ENCODE results near the gene ADRA2C.
"Not testable (repeated sequence)": the region's sequence is repeated elsewhere in the genome, so short reads cannot be mapped to it uniquely, and the experiment has no call there.

Gene ADRA2C

DNA sequence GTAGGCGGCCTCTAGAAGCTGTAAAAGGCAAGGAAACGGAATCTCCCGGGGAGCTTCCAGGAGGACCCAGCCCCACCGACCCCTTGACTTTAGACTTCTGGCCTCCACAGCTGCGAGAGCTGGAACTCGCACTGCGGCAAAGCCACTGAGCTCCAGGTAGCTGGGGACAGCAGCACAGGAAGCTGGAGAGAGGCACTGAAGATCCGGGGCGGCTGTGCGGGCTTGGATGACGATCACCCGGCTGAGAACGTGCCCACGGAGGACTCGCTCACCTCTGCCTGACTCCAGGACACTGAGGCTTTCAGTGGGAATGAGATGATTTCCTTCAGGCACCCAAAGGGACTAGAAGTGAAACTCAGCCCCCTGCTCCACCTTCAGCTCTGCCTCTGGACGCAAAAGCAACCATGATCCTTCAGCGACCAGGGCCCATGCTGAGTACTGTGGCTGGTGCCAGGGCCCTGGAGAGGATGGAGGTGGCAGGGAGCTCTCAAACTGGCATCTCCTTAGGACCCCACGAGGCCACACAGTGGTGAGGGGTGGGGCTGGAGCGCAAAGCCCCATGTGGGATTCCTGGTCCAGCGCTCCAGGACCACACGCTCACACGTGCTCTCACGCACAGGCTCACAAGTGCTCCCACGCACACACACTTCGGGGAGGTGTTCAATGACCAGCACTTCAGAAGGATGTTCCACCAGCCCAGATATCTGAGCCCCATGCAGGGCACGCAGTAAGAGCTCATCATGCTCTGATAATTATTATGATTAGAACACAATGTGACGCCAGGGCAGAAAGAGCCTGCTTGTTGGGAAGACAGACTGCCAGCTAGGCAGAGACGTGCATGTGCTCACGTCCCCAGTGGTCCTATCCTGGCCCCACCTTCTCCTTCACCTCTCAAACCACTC is 47.2 kb downstream of the ADRA2C start:
- TF ChIP-seq, protein P1, sequence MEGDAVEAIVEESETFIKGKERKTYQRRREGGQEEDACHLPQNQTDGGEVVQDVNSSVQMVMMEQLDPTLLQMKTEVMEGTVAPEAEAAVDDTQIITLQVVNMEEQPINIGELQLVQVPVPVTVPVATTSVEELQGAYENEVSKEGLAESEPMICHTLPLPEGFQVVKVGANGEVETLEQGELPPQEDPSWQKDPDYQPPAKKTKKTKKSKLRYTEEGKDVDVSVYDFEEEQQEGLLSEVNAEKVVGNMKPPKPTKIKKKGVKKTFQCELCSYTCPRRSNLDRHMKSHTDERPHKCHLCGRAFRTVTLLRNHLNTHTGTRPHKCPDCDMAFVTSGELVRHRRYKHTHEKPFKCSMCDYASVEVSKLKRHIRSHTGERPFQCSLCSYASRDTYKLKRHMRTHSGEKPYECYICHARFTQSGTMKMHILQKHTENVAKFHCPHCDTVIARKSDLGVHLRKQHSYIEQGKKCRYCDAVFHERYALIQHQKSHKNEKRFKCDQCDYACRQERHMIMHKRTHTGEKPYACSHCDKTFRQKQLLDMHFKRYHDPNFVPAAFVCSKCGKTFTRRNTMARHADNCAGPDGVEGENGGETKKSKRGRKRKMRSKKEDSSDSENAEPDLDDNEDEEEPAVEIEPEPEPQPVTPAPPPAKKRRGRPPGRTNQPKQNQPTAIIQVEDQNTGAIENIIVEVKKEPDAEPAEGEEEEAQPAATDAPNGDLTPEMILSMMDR (IDR thresholded peaks at IDR 0.05; ENCODE audit: low read depth, low read length, missing control alignments): no peak
- H3K4me3 ChIP-seq (ENCODE audit: low read depth, low read length): no peak overlapping the region
- no peak for DNase-seq (ENCODE audit: low read depth)

GRCh38 chr4:3814053-3814570 is 47.9 kb downstream of the ADRA2C start:
- TF ChIP-seq, protein P1 (IDR thresholded peaks at IDR 0.05; ENCODE audit: low read depth, low read length, missing control alignments): no peak
- no peak overlapping the region for H3K4me3 ChIP-seq (ENCODE audit: low read depth, low read length)
- DNase-seq (ENCODE audit: low read depth): no peak

DNA sequence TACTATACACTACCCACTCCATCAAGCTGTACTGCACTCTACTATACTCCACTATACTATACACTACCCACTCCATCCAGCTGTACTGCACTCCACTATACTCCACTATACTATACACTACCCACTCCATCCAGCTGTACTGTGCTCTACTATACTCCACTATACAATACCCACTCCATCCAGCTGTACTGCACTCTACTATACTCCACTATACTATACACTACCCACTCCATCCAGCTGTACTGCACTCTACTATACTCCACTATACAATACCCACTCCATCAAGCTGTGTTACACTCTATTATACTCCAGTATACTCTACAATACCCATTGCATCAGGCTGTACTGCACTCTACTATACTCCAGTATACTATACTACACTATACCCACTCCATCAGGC is 48.7 kb downstream of the ADRA2C start:
- not testable (repeated sequence) for DNase-seq (ENCODE audit: low read depth); H3K4me3 ChIP-seq (ENCODE audit: low read depth, low read length)

DNA sequence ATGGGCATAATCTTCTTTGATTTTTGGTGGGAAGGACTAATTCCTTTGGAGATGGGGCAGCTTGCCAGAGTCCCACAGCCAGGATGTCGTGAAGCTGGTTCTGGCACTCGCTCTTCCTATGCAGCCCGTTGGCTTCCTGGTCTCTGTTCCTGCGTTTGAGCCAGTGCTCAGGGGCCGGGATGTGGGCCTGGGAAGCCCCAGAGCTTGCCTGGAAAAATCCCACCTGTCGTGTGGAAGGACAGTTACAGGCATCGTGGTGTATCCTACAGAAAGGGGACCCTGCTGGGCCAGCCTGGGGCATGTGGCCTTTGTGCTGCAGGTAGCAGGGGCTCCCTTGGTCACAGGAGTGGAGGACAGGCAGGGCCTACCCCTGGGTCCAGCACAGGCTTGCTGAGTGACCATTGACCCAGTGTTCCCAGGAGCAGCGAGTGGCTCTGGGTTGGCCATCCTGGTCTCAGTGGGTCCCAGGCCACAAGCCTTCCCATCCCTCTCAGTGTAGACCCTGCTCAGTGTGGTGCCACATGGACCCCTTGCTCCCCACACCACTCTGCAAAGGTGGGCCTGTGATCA is 50.2 kb downstream of the ADRA2C start:
- no peak for DNase-seq (ENCODE audit: low read depth)
- TF ChIP-seq, protein P1 (IDR thresholded peaks at IDR 0.05; ENCODE audit: low read depth, low read length, missing control alignments): no peak
- H3K4me3 ChIP-seq (ENCODE audit: low read depth, low read length): no peak overlapping the region

DNA sequence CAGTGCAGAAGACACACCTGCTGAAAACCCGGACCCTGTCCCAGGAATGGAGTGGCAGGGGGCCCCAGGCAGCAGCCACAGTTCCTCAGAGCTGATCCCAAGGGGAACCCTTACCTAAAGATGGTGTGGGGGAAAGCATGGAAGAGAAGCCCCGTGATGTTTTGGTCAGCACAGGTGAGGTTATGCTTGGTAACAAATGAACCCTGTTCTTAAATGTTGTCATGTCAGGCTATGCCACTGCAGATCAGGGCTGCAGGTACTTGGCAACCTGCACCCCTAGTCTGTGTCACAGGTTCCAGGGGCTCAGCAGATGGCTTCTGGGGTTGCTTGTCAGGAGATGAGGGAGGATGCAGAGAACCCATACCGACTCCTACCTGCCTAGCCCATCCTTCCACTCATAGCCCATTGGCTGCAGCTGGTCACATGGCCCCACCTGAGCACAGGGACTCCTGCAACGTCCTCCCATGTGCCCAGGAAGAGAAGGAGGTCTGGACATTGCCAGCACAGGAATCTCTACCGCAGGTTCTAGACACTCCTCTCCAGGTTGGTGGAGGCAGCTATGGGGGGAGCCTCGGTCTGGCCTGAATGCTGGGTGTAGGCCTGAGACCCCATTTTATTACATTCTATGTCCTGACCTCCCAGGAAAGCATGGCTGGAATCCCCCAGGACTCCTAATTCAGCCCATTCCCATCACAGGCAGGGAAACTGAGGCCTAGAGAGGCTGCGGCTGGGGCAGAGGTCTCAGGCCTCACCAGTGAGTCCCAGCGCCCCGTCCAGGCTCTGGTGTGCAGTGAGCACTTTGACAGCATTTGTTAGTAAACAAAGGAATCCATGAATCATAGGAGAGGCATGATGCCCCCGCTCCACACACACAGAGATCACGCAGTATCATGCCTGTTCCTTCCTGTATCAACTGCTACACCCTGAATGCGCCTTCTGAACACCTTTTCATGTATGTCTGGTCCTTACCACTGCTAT is 51.1 kb downstream of the ADRA2C start:
- TF ChIP-seq, protein P1 (IDR thresholded peaks at IDR 0.05; ENCODE audit: low read depth, low read length, missing control alignments): no peak
- no peak for DNase-seq (ENCODE audit: low read depth)
- no peak overlapping the region for H3K4me3 ChIP-seq (ENCODE audit: low read depth, low read length)

Data from GM12864 (cell line).